GM23338 (cell line): ENCODE measurements around the gene PTN. TPM values are rescaled to one million over a fixed set of nuclear protein-coding genes. Genes with fewer than 3 reads are reported as not detected.

Experiments used
- ATAC-seq: fragments of 200-7000 bp; cut with Tn5 transposase; 3 replicates; pipeline ENCODE4 v1.9.1; 2020
- DNase-seq: peaks from one replicate; pipeline ENCODE4 v3.0.0-alpha.2; 2015; ENCODE audit warnings: low spot score
- H2AFZ ChIP-seq: fragments of 200-600 bp; sonication (generic); 2 replicates; pipeline ENCODE4 v1.8.0; 2016; ENCODE audit warnings: antibody characterized with exemption, mild to moderate bottlenecking, moderate library complexity
- H3F3A ChIP-seq: fragments of 200-600 bp; sonication (generic); replicated peaks from 2 replicates; pipeline ENCODE4 v1.8.0; 2017; ENCODE audit warnings: antibody characterized with exemption, mixed run types, low read depth
- H3K27ac ChIP-seq: fragments of 200-600 bp; sonication (generic); 2 replicates; pipeline ENCODE4 v1.6.1; 2016; ENCODE audit warnings: low read depth
- H3K27me3 ChIP-seq: fragments of 200-600 bp; sonication (generic); 2 replicates; pipeline ENCODE4 v1.8.0; 2016; ENCODE audit warnings: mild to moderate bottlenecking, mixed run types, moderate library complexity; ENCODE audit not compliant: insufficient read depth
- H3K36me3 ChIP-seq: fragments of 200-600 bp; sonication (generic); 2 replicates; pipeline ENCODE4 v1.8.0; 2016; ENCODE audit warnings: mild to moderate bottlenecking; ENCODE audit not compliant: insufficient read depth
- H3K4me1 ChIP-seq: fragments of 200-600 bp; sonication (generic); 2 replicates; pipeline ENCODE4 v1.8.0; 2016; ENCODE audit warnings: mild to moderate bottlenecking, moderate library complexity; ENCODE audit not compliant: insufficient read depth
- H3K4me2 ChIP-seq: fragments of 200-600 bp; sonication (generic); 2 replicates; pipeline ENCODE4 v1.7.1; 2017; ENCODE audit warnings: mixed run types
- H3K4me3 ChIP-seq: fragments of 200-600 bp; sonication (generic); 2 replicates; pipeline ENCODE4 v1.6.1; 2016; ENCODE audit warnings: mixed run types
- H3K79me2 ChIP-seq: fragments of 200-600 bp; sonication (generic); replicated peaks from 2 replicates; pipeline ENCODE4 v1.8.0; 2017; ENCODE audit warnings: mild to moderate bottlenecking; ENCODE audit not compliant: insufficient read depth
- H3K9me2 ChIP-seq: fragments of 200-600 bp; sonication (generic); 2 replicates; pipeline ENCODE4 v1.8.0; 2017; ENCODE audit not compliant: insufficient read depth
- H4K20me1 ChIP-seq: fragments of 200-600 bp; sonication (generic); replicated peaks from 2 replicates; pipeline ENCODE4 v1.8.0; 2017; ENCODE audit warnings: mild to moderate bottlenecking; ENCODE audit not compliant: insufficient read depth
- H3K27ac Mint-ChIP-seq: 2 replicates; pipeline ENCODE4 v1.8.0; 2020; ENCODE audit warnings: inconsistent platforms, mild to moderate bottlenecking, moderate library complexity, mixed read lengths
- H3K27me3 Mint-ChIP-seq: 3 replicates; pipeline ENCODE4 v1.8.0; 2022; ENCODE audit warnings: low read depth, mild to moderate bottlenecking, moderate library complexity, mixed read lengths, inconsistent platforms; ENCODE audit not compliant: insufficient read depth, poor library complexity
- H3K36me3 Mint-ChIP-seq: 3 replicates; pipeline ENCODE4 v1.8.0; 2021; ENCODE audit warnings: low read depth, mild to moderate bottlenecking, inconsistent platforms, moderate library complexity, mixed read lengths
- H3K4me1 Mint-ChIP-seq: 3 replicates; pipeline ENCODE4 v1.8.0; 2020; ENCODE audit warnings: mild to moderate bottlenecking, inconsistent platforms, mixed read lengths
- H3K4me3 Mint-ChIP-seq: 3 replicates; pipeline ENCODE4 v1.8.0; 2021; ENCODE audit warnings: moderate library complexity, mild to moderate bottlenecking, inconsistent platforms, mixed read lengths
- H3K9me3 Mint-ChIP-seq: 3 replicates; pipeline ENCODE4 v1.8.0; 2020; ENCODE audit warnings: moderate library complexity, mild to moderate bottlenecking, inconsistent platforms, mixed read lengths
- CREB1 ChIP-seq: fragments of 250-450 bp; sonication (Bioruptor Pico); IDR thresholded peaks from 2 replicates; pipeline ENCODE4 v1.5.0; 2020; ENCODE audit warnings: low read depth, mild to moderate bottlenecking, moderate library complexity
- EZH2phosphoT487 ChIP-seq: fragments of 200-600 bp; sonication (generic); IDR thresholded peaks from one replicate; pipeline ENCODE4 v1.8.1; 2018; ENCODE audit warnings: antibody characterized with exemption; ENCODE audit not compliant: unreplicated experiment
- JUNB ChIP-seq: IDR thresholded peaks from one replicate; pipeline ENCODE4 v1.6.1; 2016; ENCODE audit warnings: antibody characterized with exemption; ENCODE audit not compliant: unreplicated experiment
- REST ChIP-seq: IDR thresholded peaks from one replicate; pipeline ENCODE4 v1.6.1; 2018; ENCODE audit warnings: antibody characterized with exemption; ENCODE audit not compliant: unreplicated experiment
- STAT1 ChIP-seq: IDR thresholded peaks from one replicate; pipeline ENCODE4 v1.6.1; 2016; ENCODE audit warnings: antibody characterized with exemption; ENCODE audit not compliant: unreplicated experiment
- ZNF114 ChIP-seq: fragments of 250-450 bp; sonication (Bioruptor Pico); IDR thresholded peaks from 2 replicates; pipeline ENCODE4 v1.5.0; 2020; ENCODE audit warnings: mild to moderate bottlenecking, moderate library complexity
- ZNF331 ChIP-seq: fragments of 250-450 bp; sonication (Bioruptor Pico); IDR thresholded peaks from 2 replicates; pipeline ENCODE4 v1.5.0; 2020; ENCODE audit warnings: low read depth, mild to moderate bottlenecking, moderate library complexity
- polyA plus RNA-seq: library from polyadenylated mRNA; unstranded; fragments of >200 nt; fragmentation: Nextera tagmentation; extraction: Ambion mirVana; gene quantifications from 2 replicates; pipeline ENCODE4 v1.2.1, GENCODE V29; 2016
- total RNA-seq: library from RNA; depleted of rRNA; stranded (reverse); fragments of >200 nt; shearing (Covaris generic); gene quantifications from 2 replicates; pipeline ENCODE4 v1.2.3, GENCODE V29; 2014
- TF ChIP-seq, protein P1 (sequence below), 2 experiments: fragments of 200-600 bp in 1 of 2; sonication (generic) in 1 of 2; conservative IDR thresholded peaks; 2 replicates each; pipeline versions ENCODE4 v1.5.1 to v1.6.1; 2016 to 2017; ENCODE audit warnings: antibody characterized with exemption in 2 of 2, low read depth in 2 of 2, mild to moderate bottlenecking in 2 of 2, moderate library complexity in 1 of 2

PTN gene
- total and polyA plus RNA-seq, 2 experiments from 2014 or later, result 20.1 to 39.4 TPM

- Histone ChIP-seq H3K9me2 (no peaks in the 10 kb centered on the region), H3K36me3 (no peaks in the 10 kb centered on the region), H3K79me2 (no peaks in the 10 kb centered on the region), H3K4me1 (no peaks in the 10 kb centered on the region), H3K4me3 (no peak overlapping the region), H3K4me2 (no peak overlapping the region), H3K27me3 (no peaks in the 10 kb centered on the region), H3K27ac (no peak overlapping the region), H3F3A (no peaks in the 10 kb centered on the region), H2AFZ (no peak overlapping the region), H4K20me1 (no peaks in the 10 kb centered on the region)
- H3K36me3 Mint-ChIP-seq, result no peaks in the 10 kb centered on the region
- TF ChIP-seq CREB1 (CRISPR knock-in tag) (no peak), STAT1 (no peak), REST (no peak), ZNF114 (CRISPR knock-in tag) (no peak)
- H3K4me1 Mint-ChIP-seq, result peaks cover 16% of the 10 kb centered on the region; the same call in 2 of the 3 replicates
- no peak for ATAC-seq
- no peaks in the 10 kb centered on the region for H3K27me3 Mint-ChIP-seq
- no peak for DNase-seq
- no peak overlapping the region for H3K4me3 Mint-ChIP-seq
- no peaks in the 10 kb centered on the region for H3K9me3 Mint-ChIP-seq
- peak overlapping the region; percentile 13; the same call in 1 of the 2 replicates for H3K27ac Mint-ChIP-seq
These were observed 37.5 kb downstream of the PTN start for GRCh38 chr7:137305901-137306621.

- Histone ChIP-seq H3K27ac (no peak overlapping the region), H3K4me3 (no peak overlapping the region)
These were observed 38.8 kb downstream of the PTN start for GRCh38 chr7:137304624-137305235.

More at GRCh38 chr7:137304624-137305235, 38.8 kb downstream of the PTN start:
- Histone ChIP-seq H3K4me1 (no peaks in the 10 kb centered on the region), H3K79me2 (no peaks in the 10 kb centered on the region), H3K9me2 (no peaks in the 10 kb centered on the region), H3F3A (no peaks in the 10 kb centered on the region), H2AFZ (no peak overlapping the region), H3K36me3 (no peaks in the 10 kb centered on the region), H3K4me2 (no peak overlapping the region), H4K20me1 (no peaks in the 10 kb centered on the region), H3K27me3 (no peaks in the 10 kb centered on the region)
- no peaks in the 10 kb centered on the region for H3K9me3 Mint-ChIP-seq
- no peaks in the 10 kb centered on the region for H3K36me3 Mint-ChIP-seq
- H3K4me1 Mint-ChIP-seq, result peaks cover 28% of the 10 kb centered on the region; the same call in 2 of the 3 replicates
- no peak overlapping the region for H3K4me3 Mint-ChIP-seq
- H3K27ac Mint-ChIP-seq, result no peak overlapping the region
- no peak for TF ChIP-seq EZH2phosphoT487
- TF ChIP-seq, protein P1, sequence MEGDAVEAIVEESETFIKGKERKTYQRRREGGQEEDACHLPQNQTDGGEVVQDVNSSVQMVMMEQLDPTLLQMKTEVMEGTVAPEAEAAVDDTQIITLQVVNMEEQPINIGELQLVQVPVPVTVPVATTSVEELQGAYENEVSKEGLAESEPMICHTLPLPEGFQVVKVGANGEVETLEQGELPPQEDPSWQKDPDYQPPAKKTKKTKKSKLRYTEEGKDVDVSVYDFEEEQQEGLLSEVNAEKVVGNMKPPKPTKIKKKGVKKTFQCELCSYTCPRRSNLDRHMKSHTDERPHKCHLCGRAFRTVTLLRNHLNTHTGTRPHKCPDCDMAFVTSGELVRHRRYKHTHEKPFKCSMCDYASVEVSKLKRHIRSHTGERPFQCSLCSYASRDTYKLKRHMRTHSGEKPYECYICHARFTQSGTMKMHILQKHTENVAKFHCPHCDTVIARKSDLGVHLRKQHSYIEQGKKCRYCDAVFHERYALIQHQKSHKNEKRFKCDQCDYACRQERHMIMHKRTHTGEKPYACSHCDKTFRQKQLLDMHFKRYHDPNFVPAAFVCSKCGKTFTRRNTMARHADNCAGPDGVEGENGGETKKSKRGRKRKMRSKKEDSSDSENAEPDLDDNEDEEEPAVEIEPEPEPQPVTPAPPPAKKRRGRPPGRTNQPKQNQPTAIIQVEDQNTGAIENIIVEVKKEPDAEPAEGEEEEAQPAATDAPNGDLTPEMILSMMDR (conservative IDR thresholded peaks at IDR 0.05; ENCODE audit: low read depth in 2 of 2), result peak; percentile 29 to 38; a peak in 3 of 4 replicates
- no peak for TF ChIP-seq ZNF114 (CRISPR knock-in tag)
- no peak for TF ChIP-seq ZNF331
- no peak for TF ChIP-seq JUNB
- H3K27me3 Mint-ChIP-seq, result no peaks in the 10 kb centered on the region
- no peak for ATAC-seq
- peak; percentile 41 for DNase-seq
